Measurements from ENCODE around the gene CDH13. TPM values are rescaled to one million over a fixed set of nuclear protein-coding genes. Genes with fewer than 3 reads are reported as not detected.
A peak's percentile ranks its signal among the peaks of the same experiment; 100 is the strongest.

The CDH13 gene
- total and polyA plus RNA-seq, 2 experiments from 2014 or later = 2.9 to 4.8 TPM

GRCh38 chr16:83392743-83393142, 766.0 kb downstream of the CDH13 start:
- peaks cover 23% of the 10 kb centered on the region for H3K4me1 ChIP-seq (ENCODE audit: low read depth)
- TF ChIP-seq CTCF (IDR thresholded peaks at IDR 0.05; ENCODE audit: low read depth, low read length) = no peak
- H3K27ac ChIP-seq = no peak overlapping the region
- H3K36me3 ChIP-seq = no peaks in the 10 kb centered on the region
- H3K27me3 ChIP-seq = no peaks in the 10 kb centered on the region
- no peaks in the 10 kb centered on the region for H3K9me3 ChIP-seq (ENCODE audit: low read depth)
- no peak overlapping the region for H3K4me3 ChIP-seq
- no peak for DNase-seq (ENCODE audit: low read depth in 1 of 2, low spot score in 1 of 2)

- H3K27ac ChIP-seq = no peak overlapping the region
- H3K9me3 ChIP-seq (ENCODE audit: low read depth) = no peaks in the 10 kb centered on the region
- DNase-seq (ENCODE audit: low read depth in 1 of 2, low spot score in 1 of 2) = no peak
- H3K4me1 ChIP-seq (ENCODE audit: low read depth) = peaks cover 23% of the 10 kb centered on the region
- H3K4me3 ChIP-seq = no peak overlapping the region
- H3K27me3 ChIP-seq = no peaks in the 10 kb centered on the region
- H3K36me3 ChIP-seq = no peaks in the 10 kb centered on the region
- peak; percentile 19 for TF ChIP-seq CTCF (IDR thresholded peaks at IDR 0.05; ENCODE audit: low read depth, low read length)
Measured at GRCh38 chr16:83393196-83393981, 766.6 kb downstream of the CDH13 start.

GRCh38 chr16:83397601-83398291, 771.0 kb downstream of the CDH13 start:
- no peak overlapping the region for H3K27ac ChIP-seq
- no peak for DNase-seq (ENCODE audit: low read depth in 1 of 2, low spot score in 1 of 2)
- H3K4me3 ChIP-seq = no peak overlapping the region
- H3K9me3 ChIP-seq (ENCODE audit: low read depth) = no peaks in the 10 kb centered on the region
- no peaks in the 10 kb centered on the region for H3K36me3 ChIP-seq
- H3K27me3 ChIP-seq = no peaks in the 10 kb centered on the region
- H3K4me1 ChIP-seq (ENCODE audit: low read depth) = no peaks in the 10 kb centered on the region
- no peak for TF ChIP-seq CTCF (IDR thresholded peaks at IDR 0.05; ENCODE audit: low read depth, low read length)

GRCh38 chr16:83400234-83400633, 773.5 kb downstream of the CDH13 start:
- Histone ChIP-seq H3K4me1 (ENCODE audit: low read depth) (no peaks in the 10 kb centered on the region), H3K27ac (no peak overlapping the region), H3K27me3 (no peaks in the 10 kb centered on the region), H3K36me3 (no peaks in the 10 kb centered on the region), H3K4me3 (no peak overlapping the region), H3K9me3 (ENCODE audit: low read depth) (no peaks in the 10 kb centered on the region)
- TF ChIP-seq CTCF (IDR thresholded peaks at IDR 0.05; ENCODE audit: low read depth, low read length) = peak; percentile 10
- DNase-seq (ENCODE audit: low read depth in 1 of 2, low spot score in 1 of 2) = peak in 1 of 2 donors; percentile 12

GRCh38 chr16:83402160-83402814, 775.5 kb downstream of the CDH13 start:
- Histone ChIP-seq H3K4me3 (no peak overlapping the region), H3K9me3 (ENCODE audit: low read depth) (no peaks in the 10 kb centered on the region), H3K4me1 (ENCODE audit: low read depth) (no peaks in the 10 kb centered on the region), H3K27me3 (no peaks in the 10 kb centered on the region), H3K27ac (no peak overlapping the region), H3K36me3 (no peaks in the 10 kb centered on the region)
- TF ChIP-seq CTCF (IDR thresholded peaks at IDR 0.05; ENCODE audit: low read depth, low read length) = no peak
- DNase-seq (ENCODE audit: low read depth in 1 of 2, low spot score in 1 of 2) = no peak

Data from cardiac muscle cell (in vitro differentiated cells and primary cell).